ENCODE measurements around the gene MB21D2.

DNA sequence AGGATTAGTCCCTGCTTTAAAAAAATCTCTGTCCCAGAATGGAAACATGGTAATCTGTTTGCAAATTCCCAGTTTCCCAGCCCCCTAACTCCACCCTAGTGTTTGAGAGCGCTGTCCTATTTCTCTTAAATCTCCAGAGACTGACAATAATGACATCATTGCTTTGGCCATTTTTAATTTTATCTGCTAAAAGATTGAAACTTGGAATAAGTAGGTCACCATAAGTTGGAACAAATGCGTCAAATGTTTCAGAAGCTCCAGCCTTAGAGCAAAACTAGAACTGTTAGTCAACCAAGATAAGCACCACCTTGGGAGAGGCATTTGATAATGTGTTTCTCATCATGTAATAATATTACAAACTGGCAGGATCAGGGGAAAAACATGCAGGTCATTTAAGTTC lies 25.7 kb upstream of the MB21D2 start:
- TF ChIP-seq ZBTB7A (IDR thresholded peaks at IDR 0.05; ENCODE audit: low read depth) (no peak), RAD21 (IDR thresholded peaks at IDR 0.05; ENCODE audit: low read depth) (no peak), EP300 (IDR thresholded peaks at IDR 0.05; ENCODE audit: borderline replicate concordance) (no peak), TEAD4 (IDR thresholded peaks at IDR 0.05) (no peak), CEBPB (IDR thresholded peaks at IDR 0.05) (no peak), CREB1 (IDR thresholded peaks at IDR 0.05; ENCODE audit: low read depth) (no peak), NFIC (IDR thresholded peaks at IDR 0.05) (no peak), TAF1 (IDR thresholded peaks at IDR 0.05; ENCODE audit: low read depth) (no peak), EGR1 (IDR thresholded peaks at IDR 0.05) (no peak), FOXM1 (IDR thresholded peaks at IDR 0.05; ENCODE audit: borderline replicate concordance, low read depth) (no peak)
- TF ChIP-seq, protein P1, sequence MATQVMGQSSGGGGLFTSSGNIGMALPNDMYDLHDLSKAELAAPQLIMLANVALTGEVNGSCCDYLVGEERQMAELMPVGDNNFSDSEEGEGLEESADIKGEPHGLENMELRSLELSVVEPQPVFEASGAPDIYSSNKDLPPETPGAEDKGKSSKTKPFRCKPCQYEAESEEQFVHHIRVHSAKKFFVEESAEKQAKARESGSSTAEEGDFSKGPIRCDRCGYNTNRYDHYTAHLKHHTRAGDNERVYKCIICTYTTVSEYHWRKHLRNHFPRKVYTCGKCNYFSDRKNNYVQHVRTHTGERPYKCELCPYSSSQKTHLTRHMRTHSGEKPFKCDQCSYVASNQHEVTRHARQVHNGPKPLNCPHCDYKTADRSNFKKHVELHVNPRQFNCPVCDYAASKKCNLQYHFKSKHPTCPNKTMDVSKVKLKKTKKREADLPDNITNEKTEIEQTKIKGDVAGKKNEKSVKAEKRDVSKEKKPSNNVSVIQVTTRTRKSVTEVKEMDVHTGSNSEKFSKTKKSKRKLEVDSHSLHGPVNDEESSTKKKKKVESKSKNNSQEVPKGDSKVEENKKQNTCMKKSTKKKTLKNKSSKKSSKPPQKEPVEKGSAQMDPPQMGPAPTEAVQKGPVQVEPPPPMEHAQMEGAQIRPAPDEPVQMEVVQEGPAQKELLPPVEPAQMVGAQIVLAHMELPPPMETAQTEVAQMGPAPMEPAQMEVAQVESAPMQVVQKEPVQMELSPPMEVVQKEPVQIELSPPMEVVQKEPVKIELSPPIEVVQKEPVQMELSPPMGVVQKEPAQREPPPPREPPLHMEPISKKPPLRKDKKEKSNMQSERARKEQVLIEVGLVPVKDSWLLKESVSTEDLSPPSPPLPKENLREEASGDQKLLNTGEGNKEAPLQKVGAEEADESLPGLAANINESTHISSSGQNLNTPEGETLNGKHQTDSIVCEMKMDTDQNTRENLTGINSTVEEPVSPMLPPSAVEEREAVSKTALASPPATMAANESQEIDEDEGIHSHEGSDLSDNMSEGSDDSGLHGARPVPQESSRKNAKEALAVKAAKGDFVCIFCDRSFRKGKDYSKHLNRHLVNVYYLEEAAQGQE (IDR thresholded peaks at IDR 0.05; ENCODE audit: low read depth), result no peak
- TF ChIP-seq, protein P2, sequence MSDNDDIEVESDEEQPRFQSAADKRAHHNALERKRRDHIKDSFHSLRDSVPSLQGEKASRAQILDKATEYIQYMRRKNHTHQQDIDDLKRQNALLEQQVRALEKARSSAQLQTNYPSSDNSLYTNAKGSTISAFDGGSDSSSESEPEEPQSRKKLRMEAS (IDR thresholded peaks at IDR 0.05), result no peak
